ENCODE measurements around the gene MAP2K2.

DNA sequence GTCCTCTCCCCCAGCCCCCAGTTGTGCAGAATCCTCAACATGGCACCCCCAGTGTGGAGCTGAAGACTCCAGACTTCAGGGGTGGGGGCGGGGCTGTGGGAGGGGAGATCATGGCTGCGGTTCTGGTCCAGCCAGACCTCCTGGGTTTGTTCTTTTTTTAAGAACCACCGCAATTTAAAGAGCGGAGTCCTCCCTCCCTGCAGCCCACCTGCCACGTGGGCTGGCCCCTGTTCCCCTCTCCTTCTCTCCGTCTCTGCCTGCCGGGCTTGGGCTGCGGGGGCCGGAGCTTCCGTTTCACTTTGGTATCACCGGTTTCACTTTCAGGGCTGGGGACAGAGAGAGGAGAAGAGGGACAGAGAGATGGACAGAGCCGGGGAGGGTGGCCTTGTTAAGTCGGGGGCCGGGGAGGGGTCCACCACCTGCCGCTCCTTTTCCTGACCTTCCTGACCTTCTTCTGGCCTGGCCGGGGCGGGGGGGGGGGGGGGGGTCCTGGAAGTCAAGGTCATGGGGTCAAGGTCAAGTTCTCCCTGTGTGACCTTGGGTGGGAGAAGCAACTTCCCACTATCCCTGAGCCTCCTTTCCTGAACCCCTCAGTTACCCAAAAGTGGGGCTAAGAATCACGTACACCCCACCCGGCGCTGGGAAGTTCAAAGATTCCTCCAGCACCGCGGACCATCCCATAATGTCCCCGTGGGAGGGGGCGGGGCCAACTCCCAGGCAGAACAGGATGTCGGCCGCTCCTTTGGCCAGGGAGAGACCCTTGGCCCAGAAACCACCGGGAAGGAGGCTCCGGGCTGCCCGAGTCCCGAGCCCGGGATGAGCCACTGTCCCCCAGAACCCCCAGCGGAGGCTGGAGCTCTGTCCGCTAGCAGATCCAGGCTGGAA, 45.9 kb downstream of the MAP2K2 start:
- TF ChIP-seq, protein P1, sequence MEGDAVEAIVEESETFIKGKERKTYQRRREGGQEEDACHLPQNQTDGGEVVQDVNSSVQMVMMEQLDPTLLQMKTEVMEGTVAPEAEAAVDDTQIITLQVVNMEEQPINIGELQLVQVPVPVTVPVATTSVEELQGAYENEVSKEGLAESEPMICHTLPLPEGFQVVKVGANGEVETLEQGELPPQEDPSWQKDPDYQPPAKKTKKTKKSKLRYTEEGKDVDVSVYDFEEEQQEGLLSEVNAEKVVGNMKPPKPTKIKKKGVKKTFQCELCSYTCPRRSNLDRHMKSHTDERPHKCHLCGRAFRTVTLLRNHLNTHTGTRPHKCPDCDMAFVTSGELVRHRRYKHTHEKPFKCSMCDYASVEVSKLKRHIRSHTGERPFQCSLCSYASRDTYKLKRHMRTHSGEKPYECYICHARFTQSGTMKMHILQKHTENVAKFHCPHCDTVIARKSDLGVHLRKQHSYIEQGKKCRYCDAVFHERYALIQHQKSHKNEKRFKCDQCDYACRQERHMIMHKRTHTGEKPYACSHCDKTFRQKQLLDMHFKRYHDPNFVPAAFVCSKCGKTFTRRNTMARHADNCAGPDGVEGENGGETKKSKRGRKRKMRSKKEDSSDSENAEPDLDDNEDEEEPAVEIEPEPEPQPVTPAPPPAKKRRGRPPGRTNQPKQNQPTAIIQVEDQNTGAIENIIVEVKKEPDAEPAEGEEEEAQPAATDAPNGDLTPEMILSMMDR (IDR thresholded peaks at IDR 0.05) = no peak
- TF ChIP-seq POLR2A (IDR thresholded peaks at IDR 0.05) = no peak

Measured in esophagus squamous epithelium (tissue), 4 donors.